HG03521 (cell line): ENCODE measurements around the gene CPS1.

Experiments
- ATAC-seq: cut with Tn5 transposase; IDR thresholded peaks from one replicate; pipeline ENCODE4 v1.9.1; 2021; ENCODE audit warnings: mild to moderate bottlenecking, moderate library complexity; ENCODE audit not compliant: unreplicated experiment

Gene CPS1

DNA sequence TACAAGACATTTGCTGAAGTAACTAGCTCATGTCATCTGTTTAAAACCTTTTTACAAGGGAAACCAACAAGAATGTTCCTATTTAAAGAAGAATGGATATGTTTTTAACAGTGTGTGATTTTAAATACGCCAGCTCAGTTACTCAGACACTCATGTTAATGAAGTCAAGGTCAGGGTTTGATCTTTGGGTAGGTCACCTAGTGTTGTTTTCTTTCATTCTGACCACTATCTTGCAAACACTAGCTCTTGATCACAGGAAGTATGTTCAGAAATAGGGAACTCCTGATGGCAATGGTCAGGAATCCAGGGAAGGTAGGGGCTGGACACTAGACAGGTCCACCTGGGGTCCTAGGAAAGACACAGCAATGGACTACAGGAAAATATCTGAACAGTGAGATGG, 116.7 kb downstream of the CPS1 start:
- no peak for ATAC-seq

DNA sequence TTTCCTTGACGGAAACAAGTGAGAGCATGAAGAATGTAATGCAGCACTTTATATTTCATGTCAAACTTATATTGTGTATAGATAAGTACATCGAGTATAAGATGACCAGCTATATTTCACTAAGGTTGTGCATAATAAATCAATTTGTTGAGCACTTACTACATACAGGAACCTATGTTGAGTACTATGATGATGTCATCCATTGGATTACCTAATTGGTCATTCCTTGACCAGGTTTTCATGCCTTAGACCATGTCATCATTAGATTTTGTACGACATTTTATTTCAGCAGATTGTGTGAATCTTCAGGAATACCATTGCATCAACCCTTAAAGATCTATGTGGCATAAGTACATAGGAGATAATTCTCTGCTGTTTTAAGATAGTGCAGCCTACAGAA, 119.7 kb downstream of the CPS1 start:
- ATAC-seq, result no peak

DNA sequence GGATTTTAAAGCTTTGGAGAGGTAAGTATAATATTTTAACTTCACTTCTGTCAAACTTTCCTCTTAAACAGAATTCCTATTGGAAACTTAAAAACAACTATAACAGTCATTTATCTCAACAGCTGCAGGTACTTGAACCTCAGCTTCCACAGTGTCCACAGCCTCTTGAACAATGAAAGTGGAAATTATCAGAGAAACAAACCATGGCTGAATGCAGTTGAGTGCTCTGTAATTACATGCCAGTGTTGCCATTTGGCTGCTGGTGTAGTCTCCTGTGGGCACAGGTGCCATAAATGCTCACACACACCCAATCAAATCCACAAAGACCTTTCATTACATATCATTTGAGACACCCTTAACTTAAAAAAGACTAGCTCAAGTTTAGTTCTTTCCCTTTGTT, 125.1 kb downstream of the CPS1 start:
- ATAC-seq, result no peak

DNA sequence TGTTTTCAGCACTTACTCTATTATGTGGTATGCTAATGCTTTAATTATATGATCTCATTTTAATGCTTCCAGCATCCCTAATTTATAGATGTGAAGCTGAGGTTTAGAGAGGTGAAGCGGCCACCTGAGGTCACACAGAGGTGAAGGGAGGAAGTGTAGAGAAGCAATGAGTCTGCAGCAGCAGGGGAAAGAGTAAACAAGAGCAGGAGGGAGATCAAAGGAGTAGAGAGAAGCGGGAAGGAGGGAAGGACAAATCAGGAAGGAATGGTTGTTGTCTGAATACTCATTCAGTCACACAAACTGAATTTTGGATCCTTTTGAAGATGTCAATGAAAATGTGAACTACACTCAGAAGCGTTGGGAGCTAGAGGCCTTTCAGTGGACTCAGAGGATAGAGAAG, 130.0 kb downstream of the CPS1 start:
- no peak for ATAC-seq

DNA sequence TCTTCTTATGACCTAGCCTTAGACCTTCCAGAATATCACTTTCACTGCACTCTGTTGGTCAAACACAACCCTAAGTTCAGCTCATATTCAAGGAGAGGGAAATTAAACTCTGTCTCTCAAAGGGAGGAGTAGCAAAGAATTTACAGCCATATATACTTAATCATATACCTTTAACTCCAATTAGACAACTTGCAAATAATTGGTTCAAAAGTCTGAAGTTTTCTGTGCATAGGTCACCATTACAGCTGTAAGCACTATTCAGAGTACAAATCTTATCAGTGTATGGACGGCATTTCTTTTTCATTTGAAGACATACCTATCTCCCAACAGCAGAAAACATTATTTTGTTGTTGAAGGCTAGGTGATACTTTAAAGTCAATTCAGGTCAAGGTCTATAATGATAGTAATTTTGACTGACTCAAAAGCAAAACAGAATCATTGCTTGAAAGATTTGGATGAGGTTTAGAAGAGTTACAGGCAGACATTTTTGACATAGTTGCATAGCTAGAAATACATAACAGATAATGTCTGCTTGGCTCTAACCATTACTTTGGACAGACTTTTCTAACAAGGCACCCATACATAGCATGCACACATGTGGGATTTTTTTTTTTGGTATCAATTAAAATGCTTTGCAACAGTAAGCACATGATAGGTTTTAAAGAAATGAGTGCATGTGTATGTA, 131.5 kb downstream of the CPS1 start:
- ATAC-seq, result no peak

DNA sequence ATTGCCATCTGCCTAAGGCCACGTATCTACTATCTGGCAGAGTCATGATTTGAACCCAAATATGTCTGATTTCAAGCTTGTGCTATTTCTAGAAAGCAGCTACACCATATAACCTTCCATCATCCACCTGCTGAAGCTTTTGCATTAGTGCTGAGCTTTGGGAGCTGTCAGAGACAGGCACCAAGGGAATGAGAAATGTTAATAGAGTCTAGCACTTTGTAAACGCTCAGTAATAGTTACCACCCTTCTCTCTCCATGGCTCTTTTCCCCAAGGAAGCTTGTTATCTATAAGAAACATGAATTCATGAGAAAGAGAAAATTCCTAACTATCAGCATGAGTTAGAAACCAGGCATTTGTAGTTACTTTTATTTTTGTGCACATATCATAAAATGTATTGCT, 151.5 kb downstream of the CPS1 start:
- ATAC-seq, result no peak

DNA sequence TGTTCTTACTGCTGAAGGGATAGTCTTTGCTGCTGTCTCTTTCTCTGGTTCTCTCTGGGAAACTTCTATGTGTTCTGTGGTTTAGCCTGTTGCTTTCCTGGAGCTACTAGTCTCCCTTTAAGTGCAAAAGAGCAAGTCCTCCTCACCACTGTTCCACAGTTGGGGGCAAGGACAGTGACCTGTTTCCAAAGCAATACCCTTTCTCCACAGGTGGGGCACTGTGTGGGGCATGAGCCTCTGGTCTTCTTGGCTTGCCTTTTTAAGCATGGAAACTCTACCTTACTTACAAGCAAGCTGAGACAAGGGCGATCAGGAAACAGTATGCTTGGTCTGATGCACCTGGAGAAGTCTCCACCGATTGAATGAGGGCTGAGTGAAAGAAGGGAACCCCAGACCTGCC, 156.7 kb downstream of the CPS1 start:
- ATAC-seq, result no peak

DNA sequence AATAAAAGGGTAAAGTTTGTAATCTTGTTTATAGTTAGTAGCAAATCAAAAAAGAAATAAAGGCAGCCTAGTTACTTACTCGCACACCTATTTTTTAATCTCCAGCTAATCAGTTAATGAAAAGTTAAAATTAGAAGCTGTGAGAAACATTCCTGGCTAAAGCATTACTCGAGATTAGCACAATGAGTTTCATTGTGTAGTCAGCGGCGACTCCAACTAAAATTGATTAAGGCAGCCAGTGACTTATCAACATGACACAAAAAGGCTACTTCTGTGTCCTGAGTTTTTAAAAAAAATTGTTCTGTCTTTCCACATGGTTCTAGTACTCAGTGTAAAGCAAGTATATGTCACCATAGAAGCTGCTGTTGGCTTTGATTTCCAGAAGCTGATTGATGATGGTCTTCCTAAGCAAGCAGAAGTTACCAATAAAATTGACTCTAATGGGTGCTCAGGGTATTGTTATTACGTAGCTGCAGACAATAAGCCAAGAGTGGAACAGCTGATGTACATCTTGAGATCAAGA, 159.2 kb downstream of the CPS1 start:
- ATAC-seq, result no peak

DNA sequence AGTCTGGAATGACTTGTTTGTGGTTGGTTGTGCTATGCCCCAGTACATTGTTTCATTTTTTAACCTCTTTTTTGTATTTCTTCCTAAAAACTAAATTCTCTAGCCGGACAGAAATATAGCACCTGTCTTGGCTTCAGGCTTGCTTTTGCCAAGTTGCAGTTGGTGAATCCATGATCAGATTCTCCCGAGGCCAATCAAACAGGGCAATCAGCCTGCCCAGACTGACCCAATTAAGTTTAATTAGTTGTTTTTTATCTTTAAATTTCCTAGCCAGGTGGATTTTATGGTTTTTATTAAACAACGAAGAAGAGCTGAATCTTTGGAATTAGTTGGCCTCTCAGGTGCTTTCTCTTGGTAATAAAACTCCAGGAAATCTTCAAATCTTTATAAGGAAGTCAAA, 162.1 kb downstream of the CPS1 start:
- no peak for ATAC-seq

DNA sequence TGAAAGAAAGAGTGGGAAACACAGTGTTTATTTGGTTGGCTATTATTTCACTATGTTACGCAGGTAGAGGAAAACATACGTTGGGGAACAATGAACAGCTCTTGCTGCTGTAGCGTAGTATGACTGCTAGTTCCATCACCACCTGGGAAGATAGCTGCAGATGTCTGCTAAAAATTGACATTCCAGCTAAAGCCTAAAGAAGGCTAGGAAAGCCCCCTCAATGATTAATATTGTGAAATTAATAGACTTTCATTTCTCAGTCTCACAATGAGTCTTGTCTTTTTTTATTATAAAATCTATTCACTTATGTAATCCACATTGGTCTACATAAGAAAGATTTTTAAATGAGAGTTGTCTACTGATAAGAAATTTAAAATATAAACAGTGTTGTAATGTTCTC, 165.7 kb downstream of the CPS1 start:
- no peak for ATAC-seq

DNA sequence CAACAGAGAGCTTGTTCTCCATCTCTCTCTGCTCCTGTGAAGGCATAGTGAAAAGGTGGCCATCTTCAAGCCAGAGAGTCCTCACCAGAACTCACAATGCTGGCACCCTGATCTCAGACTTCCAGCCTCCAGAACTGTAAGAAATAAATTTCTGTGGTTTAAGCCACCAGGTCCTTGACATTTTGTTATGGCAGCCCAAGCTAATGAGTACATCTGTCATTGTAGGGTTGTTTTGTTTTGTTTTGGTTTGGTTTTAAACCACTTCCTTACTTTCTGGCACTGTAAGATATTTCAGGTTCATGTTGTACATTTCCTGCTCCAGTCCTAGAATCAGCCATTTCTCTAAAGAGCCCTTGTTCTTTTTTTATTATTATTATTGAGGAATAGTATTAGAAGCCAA, 171.2 kb downstream of the CPS1 start:
- ATAC-seq, result no peak
